ENCODE data around the gene ITGA11. TPM values are rescaled to one million over a fixed set of nuclear protein-coding genes. Genes with fewer than 3 reads are reported as not detected.

Gene ITGA11
- total and polyA plus RNA-seq, 2 of the 4 experiments (the other 2 are of a cell fraction), result 4.1 to 6.6 TPM

- H4K8ac ChIP-seq (ENCODE audit: low read depth in 2 of 2, low read length in 2 of 2), result no peak overlapping the region
- H3K27ac ChIP-seq (ENCODE audit: insufficient read depth, low read length), result no peak overlapping the region
- H4K91ac ChIP-seq (ENCODE audit: insufficient read depth, low read depth, low read length), result no peak overlapping the region
- no peaks in the 10 kb centered on the region for H3K27me3 ChIP-seq (ENCODE audit: control insufficient read depth, insufficient read depth, low read length)
- peaks cover 8% of the 10 kb centered on the region; the same call in 1 of the 2 replicates for H3K9me1 ChIP-seq (ENCODE audit: insufficient read depth, low read length)
- WGBS, 2 experiments (ENCODE audit: extremely low coverage in 2 of 2, insufficient read length in 1 of 2), result 83 to 100% methylated on average over 1 of the region's 1 CpG
- H3K18ac ChIP-seq (ENCODE audit: low read depth, low read length), result no peak overlapping the region
- no peak for TF ChIP-seq BHLHE40 (IDR thresholded peaks at IDR 0.05; ENCODE audit: low read depth, low read length)
- no peak for TF ChIP-seq SMC3 (IDR thresholded peaks at IDR 0.05; ENCODE audit: low read depth, low read length)
- no peak for TF ChIP-seq CTCF (conservative IDR thresholded peaks at IDR 0.05; ENCODE audit: low read depth, low read length)
- BruUV-seq (replicated peaks), result TSS peak; percentile 19
- in situ Hi-C loops (cut with MboI; ENCODE audit: low sequenced_read_pairs), result no loop called here
- dilution Hi-C loops (cut with HindIII; ENCODE audit: low sequenced_read_pairs, unreplicated experiment), result no loop called here
- intact Hi-C loops (cut with micrococcal nuclease), result no loop called here
- H3K36me3 ChIP-seq (ENCODE audit: control insufficient read depth, insufficient read depth, low read length), result peaks cover 6% of the 10 kb centered on the region
- H3K9me3 ChIP-seq (ENCODE audit: control insufficient read depth, insufficient read depth, low read length), result no peaks in the 10 kb centered on the region
- H3K56ac ChIP-seq (ENCODE audit: extremely low read depth, insufficient read depth, low read length), result no peak overlapping the region
- no peak overlapping the region for H3K23ac ChIP-seq (ENCODE audit: low read depth, low read length)
- ChIA-PET POLR2A (ENCODE audit: unreplicated experiment) (no interaction called here), CTCF (no interaction called here)
- H3K79me1 ChIP-seq (ENCODE audit: low read depth in 1 of 2, low read length in 2 of 2), result no peaks in the 10 kb centered on the region
- H3K4ac ChIP-seq (ENCODE audit: low read depth, low read length), result no peak overlapping the region
- H2AK9ac ChIP-seq (replicated peaks; ENCODE audit: low read depth, low read length, poor library complexity), result no peak overlapping the region
- H3K9ac ChIP-seq (ENCODE audit: low read depth, low read length), result no peak overlapping the region
- no peak overlapping the region for H2BK120ac ChIP-seq (ENCODE audit: low read depth, low read length)
- ATAC-seq (ENCODE audit: low read depth) (no peak), DNase-seq (no peak)
- no peak overlapping the region for H3K14ac ChIP-seq (replicated peaks; ENCODE audit: low read depth, low read length)
- no peak overlapping the region for H2BK20ac ChIP-seq (ENCODE audit: low read depth, low read length)
- H3K4me2 ChIP-seq (ENCODE audit: low read depth, low read length), result no peak overlapping the region
- peaks cover 15% of the 10 kb centered on the region for H3K4me1 ChIP-seq (ENCODE audit: control insufficient read depth, insufficient read depth, low read length)
- no peak overlapping the region for H3K4me3 ChIP-seq (ENCODE audit: insufficient read depth, low read depth, low read length)
- no peak overlapping the region for H2BK15ac ChIP-seq (ENCODE audit: low read depth, low read length)
- no peak overlapping the region for H2AK5ac ChIP-seq (ENCODE audit: low read depth, low read length)
- H4K5ac ChIP-seq (ENCODE audit: low read depth, low read length), result no peak overlapping the region
- no peaks in the 10 kb centered on the region for H4K20me1 ChIP-seq (ENCODE audit: insufficient read depth, low read length)
- no peak overlapping the region for H2AFZ ChIP-seq (replicated peaks; ENCODE audit: low read length, poor library complexity)
- peak overlapping the region; percentile 44 for H2BK5ac ChIP-seq (ENCODE audit: low read depth, low read length, poor library complexity, severe bottlenecking)
Observed at GRCh38 chr15:68362537-68363126, 69.3 kb downstream of the ITGA11 start.

All from IMR-90 (cell line).